Measurements from ENCODE around the gene CPT1A.

The CPT1A gene

DNA sequence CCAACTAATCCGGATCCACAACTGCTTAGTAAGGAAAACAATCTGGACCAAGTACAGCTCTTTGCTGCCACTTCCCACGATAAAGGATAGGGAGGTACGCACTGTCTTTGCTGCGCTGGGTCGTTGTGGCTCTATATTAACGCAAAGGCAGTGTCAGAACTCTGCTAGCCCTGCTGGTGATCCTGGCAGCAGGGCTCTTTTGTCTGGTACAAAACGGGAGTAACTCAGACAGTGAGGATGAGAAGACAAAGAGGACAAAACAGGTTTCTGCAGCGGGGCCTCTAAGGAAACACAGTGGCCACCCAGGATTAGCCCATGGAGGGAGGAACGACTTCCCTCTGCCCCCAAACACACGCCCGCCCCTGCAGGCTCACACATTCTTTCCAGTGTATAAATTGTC, 131.3 kb downstream of the CPT1A start:
- no peak for DNase-seq (ENCODE audit: low read depth)

DNA sequence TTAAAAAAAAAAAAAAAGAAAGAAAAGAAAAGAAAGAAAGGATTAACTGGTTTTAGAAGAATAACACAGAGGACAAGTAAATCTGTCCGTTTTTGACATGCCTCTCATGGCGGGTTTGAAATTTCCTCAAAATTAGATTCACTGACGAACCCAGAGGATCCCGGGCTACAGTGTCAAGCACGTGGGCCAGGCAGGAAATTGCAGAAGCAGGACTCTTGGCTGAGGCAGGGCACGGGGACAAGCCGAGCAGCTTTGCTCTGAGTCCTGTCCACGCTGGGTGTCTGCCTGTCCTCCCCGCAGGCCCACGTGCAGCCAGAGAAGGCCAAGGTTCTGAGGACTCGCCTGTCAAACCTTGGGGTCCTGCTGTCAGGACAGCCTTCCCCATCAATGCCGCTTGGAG, 132.7 kb downstream of the CPT1A start:
- DNase-seq (ENCODE audit: low read depth) = no peak

DNA sequence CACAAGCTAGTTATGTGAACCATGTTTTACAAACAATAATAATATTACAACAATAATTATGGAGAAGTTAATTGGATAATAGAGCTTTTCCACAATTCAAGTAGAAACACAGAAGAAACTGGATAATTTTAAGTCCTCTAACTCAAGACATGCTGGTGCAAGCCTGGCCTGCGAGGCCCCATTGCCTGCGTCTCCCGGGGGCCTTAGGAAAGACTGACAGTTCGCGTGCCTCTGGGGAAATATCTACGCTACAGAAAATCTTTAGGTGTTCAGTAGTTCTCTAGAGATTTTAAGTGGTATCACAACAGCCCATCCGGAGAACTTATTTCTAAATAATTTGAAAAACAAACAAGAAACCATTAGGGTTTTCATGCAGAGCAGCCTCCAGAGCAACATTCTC, 134.2 kb downstream of the CPT1A start:
- no peak for DNase-seq (ENCODE audit: low read depth)

DNA sequence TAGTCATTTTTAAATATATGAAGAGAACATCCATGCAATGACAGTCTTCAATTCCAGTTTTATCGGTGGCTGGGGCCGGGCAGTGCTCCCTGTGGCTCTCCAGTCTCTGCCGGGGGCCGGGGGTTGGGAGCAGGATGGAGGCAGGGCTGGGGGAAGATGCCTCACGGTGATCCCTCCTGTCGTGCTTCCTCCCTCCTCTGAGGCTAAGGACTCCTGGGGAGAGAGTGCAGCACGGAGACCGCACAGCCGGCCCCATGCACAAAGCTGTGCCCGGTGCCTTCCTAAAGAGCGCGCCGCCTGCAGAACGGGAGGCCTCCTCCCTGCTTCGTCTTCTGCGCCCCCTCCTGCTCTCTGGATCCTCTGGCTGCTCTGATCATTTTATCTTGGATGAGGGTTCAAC, 136.8 kb downstream of the CPT1A start:
- DNase-seq (ENCODE audit: low read depth) = no peak

Measured in activated T-helper 1 cell treated with Interleukin-2 at 50 U/mL for 16 hours (primary cell).